Measurements from ENCODE around the gene RORB.
"Not testable (repeated sequence)": the region's sequence is repeated elsewhere in the genome, so short reads cannot be mapped to it uniquely, and the experiment has no call there.

The RORB gene

GRCh38 chr9:74528207-74528606, 31.1 kb downstream of the RORB start:
- no peak for TF ChIP-seq POLR2A (IDR thresholded peaks at IDR 0.05; ENCODE audit: low read depth, low read length)
- no peak for TF ChIP-seq PAX5 (IDR thresholded peaks at IDR 0.05; ENCODE audit: insufficient read depth, low read length, severe bottlenecking)
- no peak for FAIRE-seq
- no peak for DNase-seq (ENCODE audit: insufficient read length, low spot score)

GRCh38 chr9:74530458-74530857, 33.3 kb downstream of the RORB start:
- not testable (repeated sequence) for FAIRE-seq; DNase-seq (ENCODE audit: insufficient read length, low spot score)

- TF ChIP-seq PAX5 (IDR thresholded peaks at IDR 0.05; ENCODE audit: insufficient read depth, low read length, severe bottlenecking) (no peak), POLR2AphosphoS5 (IDR thresholded peaks at IDR 0.05; ENCODE audit: low read depth, low read length) (no peak), TAF1 (IDR thresholded peaks at IDR 0.05; ENCODE audit: low read depth, low read length) (no peak), POLR2A (IDR thresholded peaks at IDR 0.05; ENCODE audit: low read depth, low read length) (no peak)
- no peak for FAIRE-seq
- no peak for DNase-seq (ENCODE audit: insufficient read length, low spot score)
Measured at GRCh38 chr9:74533253-74533652, 36.1 kb downstream of the RORB start.

- no peak for FAIRE-seq
- TF ChIP-seq POLR2A (IDR thresholded peaks at IDR 0.05; ENCODE audit: low read depth, low read length) (no peak), PAX5 (IDR thresholded peaks at IDR 0.05; ENCODE audit: insufficient read depth, low read length, severe bottlenecking) (no peak), POLR2AphosphoS5 (IDR thresholded peaks at IDR 0.05; ENCODE audit: low read depth, low read length) (no peak), SPI1 (IDR thresholded peaks at IDR 0.05; ENCODE audit: low read depth, low read length) (no peak), POU2F2 (IDR thresholded peaks at IDR 0.05; ENCODE audit: low read depth, low read length) (no peak), TAF1 (IDR thresholded peaks at IDR 0.05; ENCODE audit: low read depth, low read length) (no peak)
- DNase-seq (ENCODE audit: insufficient read length, low spot score), result no peak
Measured at GRCh38 chr9:74534841-74535240, 37.7 kb downstream of the RORB start.

- no peak for FAIRE-seq
- no peak for DNase-seq (ENCODE audit: insufficient read length, low spot score)
- no peak for TF ChIP-seq PAX5 (IDR thresholded peaks at IDR 0.05; ENCODE audit: insufficient read depth, low read length, severe bottlenecking)
- TF ChIP-seq TAF1 (IDR thresholded peaks at IDR 0.05; ENCODE audit: low read depth, low read length), result no peak
- TF ChIP-seq POLR2AphosphoS5 (IDR thresholded peaks at IDR 0.05; ENCODE audit: low read depth, low read length), result no peak
- no peak for TF ChIP-seq POLR2A (IDR thresholded peaks at IDR 0.05; ENCODE audit: low read depth, low read length)
Measured at GRCh38 chr9:74543145-74543544, 46.0 kb downstream of the RORB start.

GRCh38 chr9:74551266-74551665, 54.1 kb downstream of the RORB start:
- FAIRE-seq (no peak), DNase-seq (ENCODE audit: insufficient read length, low spot score) (no peak)
- no peak for TF ChIP-seq SPI1 (IDR thresholded peaks at IDR 0.05; ENCODE audit: low read depth, low read length)

GRCh38 chr9:74554751-74555419, 57.8 kb downstream of the RORB start:
- TF ChIP-seq PAX5 (IDR thresholded peaks at IDR 0.05; ENCODE audit: insufficient read depth, low read length, severe bottlenecking), result no peak
- no peak for TF ChIP-seq POU2F2 (IDR thresholded peaks at IDR 0.05; ENCODE audit: low read depth, low read length)
- TF ChIP-seq SPI1 (IDR thresholded peaks at IDR 0.05; ENCODE audit: low read depth, low read length), result no peak
- no peak for TF ChIP-seq POLR2A (IDR thresholded peaks at IDR 0.05; ENCODE audit: low read depth, low read length)
- TF ChIP-seq POLR2AphosphoS5 (IDR thresholded peaks at IDR 0.05; ENCODE audit: low read depth, low read length), result no peak
- TF ChIP-seq TAF1 (IDR thresholded peaks at IDR 0.05; ENCODE audit: low read depth, low read length), result no peak
- no peak for FAIRE-seq
- DNase-seq (ENCODE audit: insufficient read length, low spot score), result no peak

GRCh38 chr9:74555565-74555964, 58.4 kb downstream of the RORB start:
- FAIRE-seq (no peak), DNase-seq (ENCODE audit: insufficient read length, low spot score) (no peak)
- TF ChIP-seq SPI1 (IDR thresholded peaks at IDR 0.05; ENCODE audit: low read depth, low read length), result no peak
- no peak for TF ChIP-seq POU2F2 (IDR thresholded peaks at IDR 0.05; ENCODE audit: low read depth, low read length)
- no peak for TF ChIP-seq POLR2AphosphoS5 (IDR thresholded peaks at IDR 0.05; ENCODE audit: low read depth, low read length)
- no peak for TF ChIP-seq TAF1 (IDR thresholded peaks at IDR 0.05; ENCODE audit: low read depth, low read length)
- no peak for TF ChIP-seq PAX5 (IDR thresholded peaks at IDR 0.05; ENCODE audit: insufficient read depth, low read length, severe bottlenecking)
- no peak for TF ChIP-seq POLR2A (IDR thresholded peaks at IDR 0.05; ENCODE audit: low read depth, low read length)

- DNase-seq (ENCODE audit: insufficient read length, low spot score), result no peak
- TF ChIP-seq SPI1 (IDR thresholded peaks at IDR 0.05; ENCODE audit: low read depth, low read length) (peak; percentile 2; the same call in 1 of the 2 replicates), POLR2AphosphoS5 (IDR thresholded peaks at IDR 0.05; ENCODE audit: low read depth, low read length) (no peak)
- FAIRE-seq, result no peak
Measured at GRCh38 chr9:74556685-74557084, 59.5 kb downstream of the RORB start.

- DNase-seq (ENCODE audit: insufficient read length, low spot score), result no peak
- TF ChIP-seq POU2F2 (IDR thresholded peaks at IDR 0.05; ENCODE audit: low read depth, low read length), result no peak
- FAIRE-seq, result no peak
Measured at GRCh38 chr9:74557571-74557970, 60.4 kb downstream of the RORB start.

GRCh38 chr9:74562611-74563010, 65.5 kb downstream of the RORB start:
- DNase-seq (ENCODE audit: insufficient read length, low spot score), result no peak
- TF ChIP-seq SPI1 (IDR thresholded peaks at IDR 0.05; ENCODE audit: low read depth, low read length), result no peak
- no peak for TF ChIP-seq POLR2A (IDR thresholded peaks at IDR 0.05; ENCODE audit: low read depth, low read length)
- TF ChIP-seq POLR2AphosphoS5 (IDR thresholded peaks at IDR 0.05; ENCODE audit: low read depth, low read length), result no peak
- no peak for TF ChIP-seq PAX5 (IDR thresholded peaks at IDR 0.05; ENCODE audit: insufficient read depth, low read length, severe bottlenecking)
- TF ChIP-seq POU2F2 (IDR thresholded peaks at IDR 0.05; ENCODE audit: low read depth, low read length), result no peak
- no peak for TF ChIP-seq TAF1 (IDR thresholded peaks at IDR 0.05; ENCODE audit: low read depth, low read length)
- FAIRE-seq, result no peak
